GM21390 (cell line): ENCODE results near the gene PPA1.
A peak's percentile ranks its signal among the peaks of the same experiment; 100 is the strongest.
"Not testable (repeated sequence)": the region's sequence is repeated elsewhere in the genome, so short reads cannot be mapped to it uniquely, and the experiment has no call there.

Experiments used
- ATAC-seq: cut with Tn5 transposase; IDR thresholded peaks from one replicate; pipeline ENCODE4 v1.9.1; 2021; ENCODE audit not compliant: unreplicated experiment

The PPA1 gene

GRCh38 chr10:70222340-70222794 lies 10.9 kb downstream of the PPA1 start:
- no peak for ATAC-seq

- ATAC-seq = peak; percentile 7
These were observed 12.2 kb downstream of the PPA1 start for GRCh38 chr10:70221030-70221429.

- ATAC-seq = no peak
These were observed 20.4 kb downstream of the PPA1 start for GRCh38 chr10:70212879-70213278.

- no peak for ATAC-seq
These were observed 21.0 kb downstream of the PPA1 start for GRCh38 chr10:70212277-70212676.

- ATAC-seq = no peak
These were observed 26.5 kb downstream of the PPA1 start for GRCh38 chr10:70206762-70207161.

GRCh38 chr10:70201105-70201504 lies 32.1 kb downstream of the PPA1 start:
- ATAC-seq = no peak

GRCh38 chr10:70198696-70199466 lies 34.3 kb downstream of the PPA1 start:
- no peak for ATAC-seq

GRCh38 chr10:70197235-70197945 lies 35.8 kb downstream of the PPA1 start:
- ATAC-seq = no peak

GRCh38 chr10:70193391-70193844 lies 39.8 kb downstream of the PPA1 start:
- no peak for ATAC-seq

- no peak for ATAC-seq
These were observed 40.8 kb downstream of the PPA1 start for GRCh38 chr10:70192326-70192968.

GRCh38 chr10:70191972-70192305 lies 41.3 kb downstream of the PPA1 start:
- no peak for ATAC-seq

GRCh38 chr10:70191161-70191971 lies 41.9 kb downstream of the PPA1 start:
- ATAC-seq = no peak

- ATAC-seq = no peak
These were observed 42.6 kb downstream of the PPA1 start for GRCh38 chr10:70190581-70190980.

- no peak for ATAC-seq
These were observed 43.1 kb downstream of the PPA1 start for GRCh38 chr10:70190102-70190501.

- no peak for ATAC-seq
These were observed 44.5 kb downstream of the PPA1 start for GRCh38 chr10:70188768-70189167.

GRCh38 chr10:70186571-70186970 lies 46.7 kb downstream of the PPA1 start:
- no peak for ATAC-seq

- no peak for ATAC-seq
These were observed 47.1 kb downstream of the PPA1 start for GRCh38 chr10:70186090-70186489.

GRCh38 chr10:70183304-70183703 lies 49.9 kb downstream of the PPA1 start:
- no peak for ATAC-seq

GRCh38 chr10:70179209-70179608 lies 54.0 kb downstream of the PPA1 start:
- ATAC-seq = not testable (repeated sequence)

GRCh38 chr10:70178139-70178725 lies 55.0 kb downstream of the PPA1 start:
- no peak for ATAC-seq

- no peak for ATAC-seq
These were observed 56.8 kb downstream of the PPA1 start for GRCh38 chr10:70176441-70176840.
